Subcutaneous adipose tissue (tissue), 4 donors: ENCODE measurements around the gene NDUFS7. TPM values are rescaled to one million over a fixed set of nuclear protein-coding genes. Genes with fewer than 3 reads are reported as not detected.

Source experiments
- total RNA-seq, 4 donors: library from RNA; depleted of rRNA; stranded (reverse); fragments of >200 nt; gene quantifications; one replicate each; pipeline ENCODE4 v1.1.0, GENCODE V29; 2016
- TF ChIP-seq, protein P1 (sequence below): fragments of 450-650 bp; IDR thresholded peaks from one replicate; pipeline ENCODE4 v1.5.1; 2016; ENCODE audit warnings: low read depth, mild to moderate bottlenecking, control low read depth, antibody characterized with exemption, moderate library complexity

Gene NDUFS7
- total RNA-seq, 4 donors from 2014 or later, result 38.5 to 105 (median 95.6) TPM

DNA sequence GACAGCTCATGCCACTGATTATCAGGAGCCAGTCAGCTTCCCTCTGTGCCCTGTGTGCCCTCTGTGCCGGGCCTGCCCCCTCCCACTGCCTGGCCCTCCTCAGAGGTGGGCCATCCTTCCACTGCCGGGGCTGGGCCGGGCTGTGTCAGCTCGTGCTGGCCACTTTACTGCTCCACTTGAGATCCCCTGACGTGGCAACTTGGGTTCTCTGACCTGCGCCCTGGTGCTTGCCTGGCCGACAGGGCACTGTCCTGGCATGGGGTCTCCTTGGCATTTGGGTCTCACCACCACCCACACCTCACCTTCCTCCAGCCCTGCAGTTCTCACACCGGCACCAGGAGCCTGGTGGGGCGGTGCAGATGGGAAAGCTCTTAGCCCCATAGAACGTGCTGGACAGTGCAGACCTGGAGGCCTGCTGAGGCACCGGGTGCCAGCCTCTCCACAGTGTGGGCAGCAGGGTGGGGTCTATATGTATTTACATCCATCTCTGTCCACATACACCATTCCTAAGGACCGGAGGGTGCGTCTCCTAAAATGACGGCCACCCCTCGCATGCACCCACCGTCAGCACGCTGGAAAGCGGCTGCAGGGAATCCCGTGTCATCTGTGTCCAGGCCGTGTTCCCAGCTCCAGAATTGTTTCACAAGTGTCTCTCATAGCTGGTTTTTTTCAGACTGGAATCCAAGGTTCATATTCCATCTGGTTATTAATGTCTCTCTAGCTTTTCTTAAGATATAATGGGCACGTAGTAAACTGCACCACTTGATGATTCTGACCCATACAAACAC, 35.4 kb downstream of the NDUFS7 start:
- TF ChIP-seq, protein P1, sequence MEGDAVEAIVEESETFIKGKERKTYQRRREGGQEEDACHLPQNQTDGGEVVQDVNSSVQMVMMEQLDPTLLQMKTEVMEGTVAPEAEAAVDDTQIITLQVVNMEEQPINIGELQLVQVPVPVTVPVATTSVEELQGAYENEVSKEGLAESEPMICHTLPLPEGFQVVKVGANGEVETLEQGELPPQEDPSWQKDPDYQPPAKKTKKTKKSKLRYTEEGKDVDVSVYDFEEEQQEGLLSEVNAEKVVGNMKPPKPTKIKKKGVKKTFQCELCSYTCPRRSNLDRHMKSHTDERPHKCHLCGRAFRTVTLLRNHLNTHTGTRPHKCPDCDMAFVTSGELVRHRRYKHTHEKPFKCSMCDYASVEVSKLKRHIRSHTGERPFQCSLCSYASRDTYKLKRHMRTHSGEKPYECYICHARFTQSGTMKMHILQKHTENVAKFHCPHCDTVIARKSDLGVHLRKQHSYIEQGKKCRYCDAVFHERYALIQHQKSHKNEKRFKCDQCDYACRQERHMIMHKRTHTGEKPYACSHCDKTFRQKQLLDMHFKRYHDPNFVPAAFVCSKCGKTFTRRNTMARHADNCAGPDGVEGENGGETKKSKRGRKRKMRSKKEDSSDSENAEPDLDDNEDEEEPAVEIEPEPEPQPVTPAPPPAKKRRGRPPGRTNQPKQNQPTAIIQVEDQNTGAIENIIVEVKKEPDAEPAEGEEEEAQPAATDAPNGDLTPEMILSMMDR, result no peak

GRCh38 chr19:1420590-1420989, 36.9 kb downstream of the NDUFS7 start:
- TF ChIP-seq, protein P1, result no peak

DNA sequence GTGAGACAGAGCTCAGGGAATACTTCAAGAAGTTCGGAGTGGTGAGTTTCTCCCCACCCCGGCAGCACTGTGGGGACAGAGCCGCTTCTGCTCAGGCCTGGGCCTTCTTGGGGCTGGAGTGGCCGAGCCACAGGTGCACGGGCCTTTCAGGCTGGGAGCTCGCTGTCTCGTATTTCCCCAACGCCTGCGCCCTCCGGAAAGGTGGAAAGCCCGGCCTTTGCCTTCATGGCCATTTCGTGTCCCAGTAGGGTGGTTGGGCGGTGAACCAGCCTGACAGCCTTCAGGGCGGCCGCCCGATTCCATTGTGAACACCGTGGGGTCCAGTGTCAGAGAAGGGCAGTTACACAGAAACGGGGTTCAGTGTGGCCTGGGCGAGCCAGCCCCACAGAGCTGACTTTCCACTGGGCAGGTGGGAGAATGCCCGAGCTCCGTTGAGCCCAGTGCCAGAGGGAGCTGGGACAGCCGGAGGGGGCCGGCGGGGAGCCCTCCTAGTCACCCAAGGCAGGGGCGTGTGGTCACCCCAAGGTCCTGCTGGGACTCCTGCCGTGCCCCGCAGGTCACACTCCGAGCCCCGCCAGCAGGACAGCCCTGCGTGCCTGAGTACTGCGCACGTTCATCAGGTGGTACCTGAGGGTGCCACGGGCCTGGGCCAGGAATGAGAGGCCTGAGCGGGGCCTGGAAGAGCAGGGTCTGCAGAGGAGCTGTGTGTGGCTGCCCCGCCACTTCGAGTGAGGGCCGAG, 37.7 kb downstream of the NDUFS7 start:
- TF ChIP-seq, protein P1, result no peak

DNA sequence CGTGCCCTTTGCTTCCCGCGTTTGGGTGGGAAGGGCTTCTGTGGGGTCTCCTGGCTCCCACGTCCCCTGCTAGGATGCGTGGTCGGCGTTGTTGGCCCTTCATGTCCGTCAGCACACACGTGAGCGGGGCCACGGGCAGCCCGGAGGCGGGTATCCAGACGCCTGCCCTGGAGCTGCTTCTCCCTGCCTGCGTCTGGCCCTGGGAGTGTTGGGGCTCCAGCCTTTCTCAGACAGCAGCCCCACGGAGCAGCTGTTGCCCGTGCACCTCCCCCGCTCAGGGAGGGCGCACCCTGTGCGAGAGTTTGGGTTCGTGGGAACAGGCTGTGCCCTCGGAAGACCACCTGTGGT, 38.2 kb downstream of the NDUFS7 start:
- TF ChIP-seq, protein P1, result no peak

DNA sequence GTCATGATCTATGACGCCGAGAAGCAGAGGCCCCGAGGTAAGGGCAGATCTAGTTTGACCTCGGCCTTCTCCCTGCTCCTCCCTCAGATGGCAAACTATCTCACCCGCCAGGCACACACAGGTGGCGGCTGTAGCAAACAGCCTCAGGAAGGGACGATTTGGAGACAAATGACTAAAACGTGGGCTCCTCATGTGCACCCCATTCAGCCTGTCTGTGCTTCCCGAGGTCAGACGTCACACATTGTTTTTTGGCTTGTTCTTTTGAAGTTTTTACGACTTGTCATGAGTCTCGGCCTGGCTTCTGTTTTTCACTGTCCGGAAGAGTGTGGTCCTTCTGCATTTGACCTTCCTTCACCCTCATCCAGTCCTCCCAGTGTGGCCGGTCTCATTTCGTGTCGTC, 38.7 kb downstream of the NDUFS7 start:
- TF ChIP-seq, protein P1, result no peak

- TF ChIP-seq, protein P1, result no peak
Observed at GRCh38 chr19:1422943-1423342, 39.2 kb downstream of the NDUFS7 start.

DNA sequence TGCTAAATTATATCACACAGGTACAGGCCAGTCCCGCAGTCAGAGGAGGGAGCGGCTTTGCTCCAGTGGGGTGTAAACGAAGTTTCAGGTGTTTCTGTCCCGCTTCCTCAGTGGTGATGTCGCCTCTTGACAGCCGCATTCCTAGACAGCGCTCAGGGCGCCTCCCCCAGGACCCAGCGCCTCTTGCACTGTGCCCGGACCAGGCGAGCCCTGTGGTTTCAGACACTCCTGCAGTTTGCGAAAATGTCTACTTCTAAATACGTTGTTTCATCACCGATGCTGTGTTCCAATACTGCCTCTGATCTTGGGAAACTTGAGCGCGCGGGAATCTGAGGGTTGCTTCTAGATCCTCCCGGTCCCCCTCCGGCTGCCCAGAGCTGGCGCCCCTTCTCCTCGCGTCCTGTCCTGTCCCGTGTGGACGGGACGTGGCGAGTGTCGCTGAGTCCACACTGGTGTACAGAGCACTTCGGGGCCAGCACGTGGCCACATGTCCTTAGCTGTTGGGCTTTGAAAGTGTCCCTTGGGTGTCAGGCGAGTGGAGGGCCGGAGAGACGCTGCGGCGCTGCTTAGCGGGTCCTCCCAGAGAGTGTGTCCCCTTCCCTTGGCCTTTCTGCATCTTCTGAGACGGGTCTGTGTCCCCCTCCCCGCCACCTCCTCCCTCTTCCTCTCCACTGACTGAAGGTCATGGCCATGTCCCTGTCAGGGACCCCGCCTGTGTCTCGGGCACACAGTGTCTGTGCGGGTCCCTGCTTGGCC, 39.9 kb downstream of the NDUFS7 start:
- TF ChIP-seq, protein P1, result no peak
